ENCODE results near the gene APBB1IP.
"Not testable (repeated sequence)": the region's sequence is repeated elsewhere in the genome, so short reads cannot be mapped to it uniquely, and the experiment has no call there.

Gene APBB1IP

GRCh38 chr10:26464632-26465280 is 26.6 kb downstream of the APBB1IP start:
- no peak overlapping the region for H3K4me3 ChIP-seq (ENCODE audit: low read length)
- no peak for DNase-seq (ENCODE audit: low read depth)
- TF ChIP-seq CTCF (conservative IDR thresholded peaks at IDR 0.05; ENCODE audit: low read depth, low read length) = no peak

- not testable (repeated sequence) for DNase-seq (ENCODE audit: low read depth); H3K4me3 ChIP-seq (ENCODE audit: low read length)
Observed at GRCh38 chr10:26466531-26466930, 28.4 kb downstream of the APBB1IP start.

GRCh38 chr10:26467639-26468038 is 29.5 kb downstream of the APBB1IP start:
- H3K4me3 ChIP-seq (ENCODE audit: low read length) = no peak overlapping the region
- DNase-seq (ENCODE audit: low read depth) = no peak
- TF ChIP-seq CTCF (conservative IDR thresholded peaks at IDR 0.05; ENCODE audit: low read depth, low read length) = no peak

- TF ChIP-seq CTCF (conservative IDR thresholded peaks at IDR 0.05; ENCODE audit: low read depth, low read length) = no peak
- H3K4me3 ChIP-seq (ENCODE audit: low read length) = no peak overlapping the region
Observed at GRCh38 chr10:26468291-26468690, 30.1 kb downstream of the APBB1IP start.

GRCh38 chr10:26468700-26469099 is 30.6 kb downstream of the APBB1IP start:
- no peak for TF ChIP-seq CTCF (conservative IDR thresholded peaks at IDR 0.05; ENCODE audit: low read depth, low read length)
- no peak overlapping the region for H3K4me3 ChIP-seq (ENCODE audit: low read length)
- no peak for DNase-seq (ENCODE audit: low read depth)

More at GRCh38 chr10:26468291-26468690, 30.1 kb downstream of the APBB1IP start:
- DNase-seq (ENCODE audit: low read depth) = peak; percentile 79

GRCh38 chr10:26472492-26472778 is 34.3 kb downstream of the APBB1IP start:
- TF ChIP-seq CTCF (conservative IDR thresholded peaks at IDR 0.05; ENCODE audit: low read depth, low read length) = no peak
- H3K4me3 ChIP-seq (ENCODE audit: low read length) = no peak overlapping the region
- no peak for DNase-seq (ENCODE audit: low read depth)

GRCh38 chr10:26474026-26474425 is 35.9 kb downstream of the APBB1IP start:
- H3K4me3 ChIP-seq (ENCODE audit: low read length) = no peak overlapping the region
- DNase-seq (ENCODE audit: low read depth) = no peak
- TF ChIP-seq CTCF (conservative IDR thresholded peaks at IDR 0.05; ENCODE audit: low read depth, low read length) = no peak

GRCh38 chr10:26474845-26475244 is 36.7 kb downstream of the APBB1IP start:
- not testable (repeated sequence) for DNase-seq (ENCODE audit: low read depth); H3K4me3 ChIP-seq (ENCODE audit: low read length)
